Omental fat pad (tissue), 4 donors: Measurements from ENCODE around the gene METRNL. TPM values are rescaled to one million over a fixed set of nuclear protein-coding genes. Genes with fewer than 3 reads are reported as not detected.

Experiments
- ATAC-seq: fragments of 150-250 bp; one replicate; pipeline ENCODE4 v1.9.1; 2016; ENCODE audit warnings: mild to moderate bottlenecking, moderate library complexity; ENCODE audit not compliant: low FRiP score
- DNase-seq: peaks from one replicate; pipeline ENCODE4 v3.0.0-alpha.2; 2019; ENCODE audit warnings: low spot score
- CTCF ChIP-seq, 3 donors: fragments of 450-650 bp; IDR thresholded peaks; one replicate each; pipeline ENCODE4 v1.5.1; 2016 to 2017; ENCODE audit warnings: antibody characterized with exemption in 3 of 3, mild to moderate bottlenecking in 3 of 3, moderate library complexity in 2 of 3
- total RNA-seq, 4 donors: library from RNA; depleted of rRNA; stranded (reverse); fragments of >200 nt; gene quantifications; one replicate each; pipeline ENCODE4 v1.1.0, GENCODE V29; 2016

Gene METRNL
- total RNA-seq, 4 donors from 2014 or later, result 68.4 to 271 (median 99.9) TPM

- TF ChIP-seq CTCF (IDR thresholded peaks at IDR 0.05), result no peak
- ATAC-seq (no peak), DNase-seq (no peak)
These were observed 14.9 kb downstream of the METRNL start for GRCh38 chr17:83094291-83094690.

- no peak for DNase-seq
- no peak for TF ChIP-seq CTCF (IDR thresholded peaks at IDR 0.05)
- ATAC-seq, result no peak
These were observed 15.6 kb downstream of the METRNL start for GRCh38 chr17:83095016-83095415.

GRCh38 chr17:83096401-83097224, 17.2 kb downstream of the METRNL start:
- no peak for DNase-seq
- TF ChIP-seq CTCF (IDR thresholded peaks at IDR 0.05), result no peak
- ATAC-seq, result no peak

GRCh38 chr17:83097831-83098230, 18.4 kb downstream of the METRNL start:
- ATAC-seq, result no peak

GRCh38 chr17:83098241-83099085, 19.1 kb downstream of the METRNL start:
- ATAC-seq, result peak; percentile 24
- TF ChIP-seq CTCF (IDR thresholded peaks at IDR 0.05), result no peak
- no peak for DNase-seq

More at GRCh38 chr17:83097831-83098230, 18.4 kb downstream of the METRNL start:
- no peak for TF ChIP-seq CTCF (IDR thresholded peaks at IDR 0.05)
- no peak for DNase-seq

- DNase-seq, result no peak
- TF ChIP-seq CTCF (IDR thresholded peaks at IDR 0.05), result no peak
- no peak for ATAC-seq
These were observed 19.7 kb downstream of the METRNL start for GRCh38 chr17:83099086-83099555.
